ENCODE results near the gene PVALEF. TPM values are rescaled to one million over a fixed set of nuclear protein-coding genes. Genes with fewer than 3 reads are reported as not detected.

PVALEF gene
- total and polyA plus RNA-seq, 2 of the 13 experiments (the other 11 are each of a cell fraction or from before 2014, with no cell fraction given), result 0.18 TPM

DNA sequence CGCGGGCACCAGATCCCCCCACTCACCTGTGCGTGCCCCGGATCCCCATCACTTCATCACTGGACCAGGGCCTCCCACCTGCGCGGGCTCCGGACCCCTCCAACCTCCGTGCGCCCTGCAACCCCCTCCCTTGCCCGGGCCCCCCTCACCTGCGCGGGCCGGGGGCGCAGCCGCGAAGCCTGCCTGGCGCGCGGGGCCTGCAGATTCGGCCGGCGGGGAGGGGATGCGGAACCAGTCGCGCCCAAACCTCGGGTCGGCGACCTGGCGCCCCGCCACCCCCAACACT is 57.3 kb downstream of the PVALEF start (continued):
- TF ChIP-seq RORA (CRISPR knock-in tag; IDR thresholded peaks at IDR 0.05) (no peak), SRY (CRISPR knock-in tag; IDR thresholded peaks at IDR 0.05) (peak; percentile 51; the same call in 1 of the 2 replicates), NR2F2 (IDR thresholded peaks at IDR 0.05; ENCODE audit: borderline replicate concordance, low read depth) (0 out of 2 replicates have a peak, but pooled peaks have one; percentile 10), DR1 (CRISPR knock-in tag; IDR thresholded peaks at IDR 0.05) (no peak), EZH2 (conservative IDR thresholded peaks at IDR 0.05; ENCODE audit: low read depth, low read length) (no peak), ASH2L (IDR thresholded peaks at IDR 0.05; ENCODE audit: insufficient read length, low read depth, low read length) (no peak), SRSF4 (IDR thresholded peaks at IDR 0.05; ENCODE audit: low read depth, low read length, poor library complexity, severe bottlenecking) (no peak), REPIN1 (CRISPR knock-in tag; IDR thresholded peaks at IDR 0.05; ENCODE audit: borderline replicate concordance, low read depth) (0 out of 2 replicates have a peak, but pooled peaks have one; percentile 40), ATF7-NPFF (CRISPR knock-in tag; IDR thresholded peaks at IDR 0.05; ENCODE audit: low read depth) (0 out of 2 replicates have a peak, but pooled peaks have one; percentile 17), ELF3 (CRISPR knock-in tag; IDR thresholded peaks at IDR 0.05) (no peak; the same call in 1 of the 2 replicates), KLF15 (CRISPR knock-in tag; IDR thresholded peaks at IDR 0.05; ENCODE audit: borderline replicate concordance) (no peak), ZBTB3 (CRISPR knock-in tag; IDR thresholded peaks at IDR 0.05; ENCODE audit: borderline replicate concordance, low read depth) (no peak), EEA1 (CRISPR knock-in tag; IDR thresholded peaks at IDR 0.05; ENCODE audit: borderline replicate concordance) (peak; percentile 56; the same call in 1 of the 2 replicates), KLF16 (CRISPR knock-in tag; IDR thresholded peaks at IDR 0.05) (no peak), FOSL2 (CRISPR knock-in tag; IDR thresholded peaks at IDR 0.05) (no peak), LCORL (IDR thresholded peaks at IDR 0.05) (no peak), LCORL (CRISPR knock-in tag; IDR thresholded peaks at IDR 0.05) (no peak)
- TF ChIP-seq, protein P1, sequence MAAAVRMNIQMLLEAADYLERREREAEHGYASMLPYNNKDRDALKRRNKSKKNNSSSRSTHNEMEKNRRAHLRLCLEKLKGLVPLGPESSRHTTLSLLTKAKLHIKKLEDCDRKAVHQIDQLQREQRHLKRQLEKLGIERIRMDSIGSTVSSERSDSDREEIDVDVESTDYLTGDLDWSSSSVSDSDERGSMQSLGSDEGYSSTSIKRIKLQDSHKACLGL (CRISPR knock-in tag; IDR thresholded peaks at IDR 0.05), result no peak
- TF ChIP-seq, protein P2, sequence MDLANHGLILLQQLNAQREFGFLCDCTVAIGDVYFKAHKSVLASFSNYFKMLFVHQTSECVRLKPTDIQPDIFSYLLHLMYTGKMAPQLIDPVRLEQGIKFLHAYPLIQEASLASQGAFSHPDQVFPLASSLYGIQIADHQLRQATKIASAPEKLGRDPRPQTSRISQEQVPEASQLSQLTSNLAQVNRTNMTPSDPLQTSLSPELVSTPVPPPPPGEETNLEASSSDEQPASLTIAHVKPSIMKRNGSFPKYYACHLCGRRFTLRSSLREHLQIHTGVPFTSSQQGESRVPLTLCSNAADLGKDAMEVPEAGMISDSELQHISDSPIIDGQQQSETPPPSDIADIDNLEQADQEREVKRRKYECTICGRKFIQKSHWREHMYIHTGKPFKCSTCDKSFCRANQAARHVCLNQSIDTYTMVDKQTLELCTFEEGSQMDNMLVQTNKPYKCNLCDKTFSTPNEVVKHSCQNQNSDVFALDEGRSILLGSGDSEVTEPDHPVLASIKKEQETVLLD (CRISPR knock-in tag; IDR thresholded peaks at IDR 0.05; ENCODE audit: low read depth), result 0 out of 2 replicates have a peak, but pooled peaks have one; percentile 2
- TF ChIP-seq, protein P3, sequence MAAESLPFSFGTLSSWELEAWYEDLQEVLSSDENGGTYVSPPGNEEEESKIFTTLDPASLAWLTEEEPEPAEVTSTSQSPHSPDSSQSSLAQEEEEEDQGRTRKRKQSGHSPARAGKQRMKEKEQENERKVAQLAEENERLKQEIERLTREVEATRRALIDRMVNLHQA (CRISPR knock-in tag; IDR thresholded peaks at IDR 0.05), result no peak
- TF ChIP-seq, protein P4, sequence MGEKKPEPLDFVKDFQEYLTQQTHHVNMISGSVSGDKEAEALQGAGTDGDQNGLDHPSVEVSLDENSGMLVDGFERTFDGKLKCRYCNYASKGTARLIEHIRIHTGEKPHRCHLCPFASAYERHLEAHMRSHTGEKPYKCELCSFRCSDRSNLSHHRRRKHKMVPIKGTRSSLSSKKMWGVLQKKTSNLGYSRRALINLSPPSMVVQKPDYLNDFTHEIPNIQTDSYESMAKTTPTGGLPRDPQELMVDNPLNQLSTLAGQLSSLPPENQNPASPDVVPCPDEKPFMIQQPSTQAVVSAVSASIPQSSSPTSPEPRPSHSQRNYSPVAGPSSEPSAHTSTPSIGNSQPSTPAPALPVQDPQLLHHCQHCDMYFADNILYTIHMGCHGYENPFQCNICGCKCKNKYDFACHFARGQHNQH (CRISPR knock-in tag; IDR thresholded peaks at IDR 0.05), result no peak
- TF ChIP-seq, protein P5, sequence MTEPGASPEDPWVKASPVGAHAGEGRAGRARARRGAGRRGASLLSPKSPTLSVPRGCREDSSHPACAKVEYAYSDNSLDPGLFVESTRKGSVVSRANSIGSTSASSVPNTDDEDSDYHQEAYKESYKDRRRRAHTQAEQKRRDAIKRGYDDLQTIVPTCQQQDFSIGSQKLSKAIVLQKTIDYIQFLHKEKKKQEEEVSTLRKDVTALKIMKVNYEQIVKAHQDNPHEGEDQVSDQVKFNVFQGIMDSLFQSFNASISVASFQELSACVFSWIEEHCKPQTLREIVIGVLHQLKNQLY (CRISPR knock-in tag; IDR thresholded peaks at IDR 0.05), result no peak
- TF ChIP-seq, protein P6, sequence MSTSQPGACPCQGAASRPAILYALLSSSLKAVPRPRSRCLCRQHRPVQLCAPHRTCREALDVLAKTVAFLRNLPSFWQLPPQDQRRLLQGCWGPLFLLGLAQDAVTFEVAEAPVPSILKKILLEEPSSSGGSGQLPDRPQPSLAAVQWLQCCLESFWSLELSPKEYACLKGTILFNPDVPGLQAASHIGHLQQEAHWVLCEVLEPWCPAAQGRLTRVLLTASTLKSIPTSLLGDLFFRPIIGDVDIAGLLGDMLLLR (CRISPR knock-in tag; IDR thresholded peaks at IDR 0.05), result no peak
- TF ChIP-seq, protein P7, sequence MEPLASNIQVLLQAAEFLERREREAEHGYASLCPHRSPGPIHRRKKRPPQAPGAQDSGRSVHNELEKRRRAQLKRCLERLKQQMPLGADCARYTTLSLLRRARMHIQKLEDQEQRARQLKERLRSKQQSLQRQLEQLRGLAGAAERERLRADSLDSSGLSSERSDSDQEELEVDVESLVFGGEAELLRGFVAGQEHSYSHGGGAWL (CRISPR knock-in tag; IDR thresholded peaks at IDR 0.05), result no peak
